CD4-positive, alpha-beta T cell treated with Interleukin-6 for 4 hours (primary cell): ENCODE results near the gene ATP4A.
A peak's percentile ranks its signal among the peaks of the same experiment; 100 is the strongest.

ENCODE experiments used
- DNase-seq: peaks from one replicate; pipeline ENCODE4 v3.0.0-alpha.2; 2020; ENCODE audit warnings: mixed read lengths

Gene ATP4A

DNA sequence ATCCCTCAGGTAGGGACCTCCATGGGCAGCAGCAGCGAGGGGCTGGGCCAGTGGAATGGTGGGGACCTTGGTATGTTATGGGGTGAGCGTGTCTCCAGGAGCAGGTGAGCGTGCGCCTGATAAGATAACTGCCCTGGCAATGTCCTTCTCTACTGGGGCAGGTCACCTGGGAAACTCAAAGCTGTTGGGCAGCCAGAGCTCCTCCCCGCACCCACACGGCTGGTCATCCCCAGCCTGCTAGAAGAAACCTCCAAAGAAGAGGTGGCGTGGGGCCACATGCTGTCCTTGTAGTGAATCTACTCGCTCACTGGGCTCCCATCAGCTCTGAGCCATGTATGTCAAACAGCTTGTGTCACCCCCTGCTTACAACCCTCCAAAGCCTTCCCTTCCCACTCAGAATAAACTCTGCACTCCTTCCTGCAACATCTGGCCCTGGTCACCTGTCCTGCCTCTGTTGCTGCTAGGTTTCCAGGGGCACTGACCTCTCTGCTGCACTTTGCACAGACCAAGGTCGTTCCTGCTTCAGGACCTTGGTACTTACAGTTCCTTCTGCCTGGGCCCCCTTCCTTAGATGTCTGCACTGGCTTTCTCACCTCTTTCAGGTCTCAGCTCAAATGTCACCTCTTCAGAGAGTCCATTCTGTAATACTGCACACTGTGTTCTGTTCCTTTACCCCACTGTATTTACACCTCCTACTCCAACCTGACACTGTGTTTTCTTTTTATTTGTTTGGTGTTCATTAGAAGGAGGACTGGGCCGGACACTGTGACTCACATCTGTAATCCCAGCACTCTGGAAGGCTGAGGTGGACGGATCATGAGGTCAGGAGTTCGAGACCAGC is 1.8 kb upstream of the ATP4A start:
- no peak for DNase-seq

- DNase-seq, result no peak
Measured at GRCh38 chr19:35562776-35563175, 682 bp downstream of the ATP4A start.

DNA sequence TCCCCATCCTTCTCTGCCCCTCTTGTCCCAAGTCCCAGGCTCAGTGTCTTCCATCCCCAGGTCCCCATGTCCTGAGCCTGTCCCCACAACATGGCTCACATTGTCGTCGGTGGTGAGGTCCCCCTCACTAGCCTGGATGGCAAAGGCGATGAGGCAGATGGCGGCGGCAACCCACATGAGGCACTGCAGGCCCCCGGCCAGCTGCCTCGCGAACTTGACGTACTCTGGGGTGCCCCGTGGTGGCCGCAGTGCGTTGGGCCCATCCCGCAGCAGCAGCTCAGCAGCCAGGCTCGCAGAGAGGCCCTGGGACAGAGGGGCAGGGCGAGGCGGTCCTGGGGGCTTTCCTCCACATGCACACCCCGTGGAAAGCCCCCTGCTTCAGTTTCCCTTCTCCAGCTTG is 1.1 kb downstream of the ATP4A start:
- no peak for DNase-seq

DNA sequence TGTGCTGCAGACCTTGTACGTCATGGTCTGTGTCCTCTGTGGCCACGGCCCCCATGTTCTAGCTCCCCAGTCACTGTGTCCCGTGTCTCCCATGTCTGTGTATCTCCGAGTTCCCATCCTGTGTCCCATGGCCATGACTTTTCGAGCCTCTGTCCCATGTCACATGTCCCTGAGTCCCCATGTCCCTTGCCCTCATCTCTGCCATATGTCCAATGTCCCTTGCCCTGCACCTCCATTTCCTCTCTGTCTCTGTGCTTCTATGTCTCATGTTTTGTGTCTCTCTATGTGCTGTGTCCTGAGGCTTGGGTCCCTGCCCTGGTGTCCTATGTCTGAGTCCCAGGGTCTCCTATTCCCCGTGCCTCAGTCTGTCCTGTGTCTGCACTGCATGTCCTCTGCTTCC is 2.0 kb downstream of the ATP4A start:
- no peak for DNase-seq

- no peak for DNase-seq
Measured at GRCh38 chr19:35560677-35561076, 2.8 kb downstream of the ATP4A start.

DNA sequence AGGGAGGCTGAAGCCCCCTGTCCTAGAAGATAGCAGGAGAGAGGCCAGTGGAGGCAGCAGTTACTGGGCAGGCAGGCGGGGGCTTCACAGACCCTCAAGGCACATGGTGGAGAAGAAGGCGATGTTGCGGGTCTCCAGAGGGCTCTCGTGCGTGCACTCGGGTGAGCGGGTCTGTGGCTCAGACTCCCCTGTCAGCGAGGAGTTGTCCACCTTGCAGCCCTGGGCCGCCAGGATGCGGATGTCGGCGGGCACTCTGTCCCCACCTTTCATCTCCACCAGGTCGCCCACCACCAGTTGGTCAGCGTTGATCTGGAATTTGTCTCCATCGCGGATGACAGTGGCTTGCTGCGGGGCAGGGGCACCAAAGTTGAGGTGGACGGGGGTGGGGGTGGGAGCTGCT is 3.2 kb downstream of the ATP4A start:
- no peak for DNase-seq

DNA sequence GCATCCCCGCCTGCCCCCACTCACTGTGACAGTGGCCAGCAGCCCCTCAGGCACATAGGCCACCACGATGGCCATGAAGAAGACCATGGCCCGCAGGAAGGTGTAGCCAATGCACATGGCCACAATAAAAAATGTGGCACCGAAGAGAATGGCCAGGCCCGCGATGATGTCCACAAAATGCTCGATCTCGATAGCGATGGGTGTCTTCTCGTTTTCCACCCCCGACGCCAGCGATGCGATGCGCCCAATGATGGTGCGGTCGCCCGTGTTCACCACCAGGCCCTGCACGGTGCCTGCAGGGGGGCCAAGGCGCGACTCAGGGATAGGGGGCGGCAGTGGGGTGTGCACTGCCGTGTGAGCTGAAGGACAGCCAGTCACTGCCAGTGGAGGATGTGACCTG is 3.7 kb downstream of the ATP4A start:
- DNase-seq, result no peak

DNA sequence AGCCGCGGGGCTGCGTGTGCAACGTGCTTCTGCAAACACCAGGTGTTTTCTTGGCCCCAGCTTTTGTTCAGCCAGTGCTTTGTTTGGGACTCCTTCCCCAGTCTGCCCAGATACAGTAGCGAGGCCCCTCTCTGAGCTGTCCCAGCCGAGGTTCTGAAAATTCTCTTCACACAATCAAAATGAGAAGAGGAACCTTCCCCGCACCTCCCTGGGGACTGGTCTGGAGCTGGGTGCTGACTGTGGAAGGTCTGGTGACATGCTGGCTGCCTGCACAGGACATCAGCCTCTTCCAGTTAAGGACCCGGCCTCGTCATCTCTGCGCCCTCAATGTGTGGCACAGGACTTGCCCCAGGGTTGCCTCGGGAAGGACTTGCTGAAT is 4.2 kb downstream of the ATP4A start:
- DNase-seq, result no peak

GRCh38 chr19:35558400-35559280 is 4.8 kb downstream of the ATP4A start:
- DNase-seq, result no peak

GRCh38 chr19:35557539-35558399 is 5.7 kb downstream of the ATP4A start:
- peak; percentile 73 for DNase-seq

DNA sequence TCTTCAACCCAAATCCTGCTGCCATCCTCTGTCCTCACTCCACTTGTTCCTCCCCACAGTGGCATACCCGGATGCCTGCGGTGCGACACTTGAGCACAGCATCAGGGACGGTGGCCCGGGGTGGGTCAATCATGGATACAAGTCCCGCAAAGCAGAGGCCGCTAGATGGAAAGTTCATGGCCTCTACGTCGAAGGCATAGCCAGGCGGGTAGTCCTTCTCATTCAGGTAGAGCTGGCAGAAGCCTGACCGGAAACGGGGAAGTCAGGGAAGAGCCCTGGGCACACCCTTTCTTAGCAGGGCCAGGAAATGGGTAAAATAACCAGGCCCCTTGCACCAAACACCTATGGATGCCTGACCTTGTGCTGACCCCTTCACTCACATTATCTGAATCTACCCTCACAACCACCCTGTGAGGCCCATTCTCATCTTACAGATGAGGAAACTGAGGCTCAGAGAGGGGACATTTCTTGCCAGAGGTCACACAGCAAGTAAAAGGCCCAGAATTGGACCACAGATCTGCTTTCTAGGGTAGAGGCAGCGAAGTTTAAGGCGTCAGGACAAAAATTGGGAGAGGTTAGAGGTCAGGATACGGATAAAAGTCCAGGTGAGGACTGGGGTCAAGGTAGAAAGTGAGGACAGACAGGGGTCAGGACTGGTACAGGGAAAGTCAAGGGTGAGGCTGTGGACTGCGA is 6.5 kb downstream of the ATP4A start:
- DNase-seq, result no peak

DNA sequence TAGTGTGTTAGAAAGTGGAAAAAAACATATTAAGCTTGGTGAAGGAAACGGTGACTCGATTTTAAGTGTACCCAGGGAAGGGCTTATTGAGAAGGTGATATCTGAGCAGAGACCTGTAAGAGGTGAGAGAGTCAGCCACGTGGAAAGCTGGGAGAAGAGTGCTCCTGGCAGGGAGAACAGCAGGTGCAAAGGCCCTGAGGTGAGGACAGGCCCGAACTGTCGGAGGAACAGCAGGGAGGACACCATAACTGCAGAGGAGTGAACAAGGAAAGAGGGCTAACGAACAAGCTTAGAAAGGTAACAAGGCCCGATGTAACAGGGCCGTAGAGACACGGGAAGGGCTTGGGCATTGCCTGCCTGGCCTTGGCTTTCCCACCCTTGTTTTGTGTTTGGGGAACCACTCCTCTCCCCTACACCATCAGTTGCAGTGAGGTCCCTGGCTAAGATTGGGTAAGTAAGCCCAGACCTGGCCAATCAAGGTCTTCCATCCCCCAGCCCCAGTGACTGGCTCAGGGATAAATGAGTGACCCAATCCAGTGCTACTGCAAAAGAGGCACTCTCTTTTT is 7.3 kb downstream of the ATP4A start:
- DNase-seq, result no peak

GRCh38 chr19:35555301-35556005 is 8.0 kb downstream of the ATP4A start:
- no peak for DNase-seq

- DNase-seq, result no peak
Measured at GRCh38 chr19:35554076-35554475, 9.4 kb downstream of the ATP4A start.

DNA sequence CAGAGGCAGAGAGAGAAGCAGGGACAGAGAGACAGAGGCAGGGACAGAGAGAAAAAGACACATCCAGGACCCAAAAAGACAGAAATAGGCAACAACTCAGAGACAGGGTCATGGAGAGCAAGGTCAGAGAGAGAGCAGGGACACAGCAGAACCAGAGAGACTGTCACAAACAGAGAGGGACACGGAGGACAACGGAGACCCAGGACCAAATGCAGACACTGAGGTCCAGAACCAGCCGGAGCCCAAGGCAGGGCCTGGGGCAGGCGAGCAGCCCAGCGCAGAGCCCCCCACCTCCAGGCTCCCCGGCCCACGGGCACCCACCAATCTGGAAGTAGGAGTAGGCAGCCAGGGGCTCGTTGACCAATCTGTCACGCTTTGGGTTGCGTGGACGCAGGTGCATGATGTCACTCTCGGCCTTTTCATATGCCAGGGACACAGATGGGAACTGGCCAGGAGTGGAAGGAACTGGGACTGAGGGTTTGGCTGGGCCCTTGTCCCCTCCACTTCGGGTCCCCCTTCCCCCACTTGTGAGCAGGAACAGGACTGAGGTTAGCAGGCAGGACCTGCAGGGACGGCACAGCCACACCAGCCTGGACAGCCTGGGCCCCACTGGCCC is 10.0 kb downstream of the ATP4A start:
- DNase-seq, result no peak

DNA sequence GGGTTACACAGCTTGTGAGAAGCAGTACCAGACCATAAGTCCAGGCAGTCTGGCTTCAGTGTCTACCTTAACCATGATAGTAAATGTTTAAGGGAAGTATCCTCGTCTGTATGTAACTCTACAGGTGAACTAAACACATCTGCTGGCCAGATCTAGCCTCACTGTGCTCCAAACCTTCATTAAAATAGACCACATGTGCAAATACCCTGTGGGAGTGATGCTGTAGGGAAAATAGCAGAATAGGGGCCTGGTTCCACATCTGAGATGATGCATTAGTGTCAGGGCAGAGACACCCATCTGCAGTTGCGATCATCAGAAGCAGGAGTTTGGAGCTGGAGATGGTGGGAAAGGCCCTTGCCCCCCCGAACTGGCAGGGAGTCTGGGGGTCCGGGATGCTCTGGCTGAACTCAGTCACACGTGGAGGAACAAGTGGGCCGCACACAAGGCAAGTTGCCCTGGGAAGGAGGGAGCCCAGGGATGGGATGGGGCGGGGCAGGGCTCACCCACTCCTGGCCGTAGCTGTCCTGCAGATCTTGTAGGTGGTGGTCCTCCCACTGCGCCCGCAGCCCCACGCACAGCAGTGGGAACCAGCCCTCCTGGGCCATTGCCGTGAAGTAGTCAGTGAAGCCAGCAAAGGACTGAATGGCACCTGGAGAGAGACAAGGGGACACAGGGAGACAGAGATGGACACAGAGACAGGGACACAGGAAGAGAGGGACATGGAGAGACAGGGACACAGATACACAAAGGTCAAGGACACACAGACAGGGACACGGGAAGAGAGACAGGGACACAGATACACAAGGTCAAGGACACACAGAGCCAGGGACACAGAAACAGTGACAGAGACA is 10.7 kb downstream of the ATP4A start:
- DNase-seq, result no peak

GRCh38 chr19:35551091-35551810 is 12.2 kb downstream of the ATP4A start:
- no peak for DNase-seq

DNA sequence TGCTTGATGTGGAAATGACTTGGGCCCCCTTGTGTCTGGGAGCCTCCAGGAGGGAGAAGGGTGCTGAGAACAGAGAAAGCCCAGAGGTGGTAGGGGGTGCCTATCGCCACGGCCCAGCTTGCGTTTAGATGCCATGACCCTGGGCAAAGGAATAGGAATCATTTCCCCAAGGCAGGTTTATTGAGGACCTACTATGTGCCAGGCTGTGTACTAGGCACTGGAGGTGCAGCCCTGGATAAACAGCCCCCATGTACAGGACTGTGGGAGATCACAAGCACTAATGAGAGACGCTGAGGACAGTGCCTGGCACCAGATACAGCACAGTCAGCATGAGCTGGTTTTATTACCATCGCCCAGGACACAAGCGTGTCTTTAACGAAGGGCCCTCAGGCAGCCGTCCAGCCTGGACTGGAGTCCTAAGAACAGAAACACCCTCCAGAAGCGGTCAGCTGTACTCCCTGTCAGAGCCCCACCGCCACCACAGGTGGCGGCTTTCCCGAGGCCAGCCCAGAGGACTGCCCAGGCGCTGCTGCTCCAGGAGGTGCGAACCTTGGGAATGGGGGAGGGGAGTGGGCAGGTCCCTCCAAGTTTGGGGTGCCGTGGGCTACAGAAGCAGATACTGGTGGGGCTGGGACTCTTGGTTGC is 13.5 kb downstream of the ATP4A start:
- DNase-seq, result no peak
